Measurements from ENCODE around the gene ZNF577.

Gene ZNF577

DNA sequence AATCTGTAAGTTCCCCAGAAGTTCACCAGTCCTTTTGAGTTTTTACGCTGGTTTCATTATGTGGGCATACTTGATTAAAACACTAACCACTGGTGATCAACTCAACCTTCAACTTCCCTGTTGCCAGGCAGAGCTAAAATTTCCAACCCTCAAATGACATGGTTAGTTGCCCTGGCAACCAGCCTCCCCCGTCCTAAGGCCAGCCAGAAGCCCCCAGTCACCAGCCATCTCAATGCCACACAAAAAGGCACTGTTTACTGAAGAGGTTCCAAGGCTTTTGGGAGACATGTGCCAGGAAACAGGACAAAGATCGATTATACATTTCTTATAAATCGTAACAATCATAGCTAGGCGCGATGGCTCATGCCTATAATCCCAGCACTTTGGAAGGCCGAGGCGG is 15.4 kb upstream of the ZNF577 start:
- no peak for DNase-seq (ENCODE audit: low read depth)
- TF ChIP-seq CTCF (IDR thresholded peaks at IDR 0.05; ENCODE audit: control insufficient read depth, extremely low read depth, insufficient read depth), result no peak
- peak overlapping the region; percentile 82 for H3K4me3 ChIP-seq (ENCODE audit: low read depth, low read length)

- no peak for TF ChIP-seq CTCF (IDR thresholded peaks at IDR 0.05; ENCODE audit: control insufficient read depth, extremely low read depth, insufficient read depth)
- H3K4me3 ChIP-seq (ENCODE audit: low read depth, low read length), result no peak overlapping the region
- no peak for DNase-seq (ENCODE audit: low read depth)
Measured at GRCh38 chr19:51901860-51902259, 14.1 kb upstream of the ZNF577 start.

DNA sequence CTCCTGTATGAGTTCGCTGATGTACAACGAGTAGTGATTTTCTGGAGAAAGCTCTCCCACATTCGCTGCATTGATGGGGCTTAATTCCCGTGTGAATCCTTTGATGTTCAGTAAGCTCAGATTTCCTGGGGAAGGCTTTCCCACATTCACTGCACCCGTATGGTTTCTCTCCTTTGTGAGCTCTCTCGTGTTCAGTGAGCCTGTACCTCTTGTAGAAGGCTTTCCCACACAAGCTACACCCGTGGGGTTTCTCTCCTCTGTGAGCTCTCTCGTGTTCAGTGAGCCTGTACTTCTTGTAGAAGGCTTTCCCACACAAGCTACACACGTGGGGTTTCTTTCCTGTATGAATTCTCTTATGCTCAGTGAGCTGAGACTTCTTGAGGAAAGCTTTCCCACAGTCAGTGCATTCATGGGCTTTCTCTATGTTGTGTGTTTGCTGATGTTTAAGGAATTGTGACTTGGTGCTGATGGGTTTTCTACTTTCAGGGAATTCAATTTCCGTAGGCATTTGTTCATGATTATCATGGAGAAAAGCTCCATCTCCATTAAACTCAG is 3.5 kb upstream of the ZNF577 start:
- no peak overlapping the region for H3K4me3 ChIP-seq (ENCODE audit: low read depth, low read length)

GRCh38 chr19:51889934-51890333 is 2.2 kb upstream of the ZNF577 start:
- no peak overlapping the region for H3K4me3 ChIP-seq (ENCODE audit: low read depth, low read length)
- no peak for DNase-seq (ENCODE audit: low read depth)
- TF ChIP-seq CTCF (IDR thresholded peaks at IDR 0.05; ENCODE audit: control insufficient read depth, extremely low read depth, insufficient read depth), result no peak

More for the DNA sequence above, 3.5 kb upstream of the ZNF577 start:
- DNase-seq (ENCODE audit: low read depth), result no peak
- TF ChIP-seq CTCF (IDR thresholded peaks at IDR 0.05; ENCODE audit: control insufficient read depth, extremely low read depth, insufficient read depth), result no peak

DNA sequence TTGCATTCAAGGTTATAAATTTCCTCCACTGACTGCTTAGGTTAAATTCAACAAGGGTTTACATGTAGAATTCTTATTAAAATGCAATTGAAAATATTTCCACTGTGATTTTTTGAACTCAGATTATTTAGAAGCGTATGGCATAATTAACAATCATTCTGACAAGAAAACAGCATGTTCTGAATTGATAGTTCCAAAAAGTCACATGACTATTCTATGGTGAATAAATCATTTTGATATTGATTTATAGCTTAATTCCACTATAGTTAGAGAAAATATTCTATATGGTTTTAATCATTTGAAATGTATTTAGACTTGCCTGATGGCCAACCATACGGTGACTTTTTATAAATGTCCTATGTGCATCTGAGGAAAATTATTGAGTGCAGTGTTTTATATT is 3.0 kb downstream of the ZNF577 start:
- no peak for DNase-seq (ENCODE audit: low read depth)
- TF ChIP-seq CTCF (IDR thresholded peaks at IDR 0.05; ENCODE audit: control insufficient read depth, extremely low read depth, insufficient read depth), result no peak

GRCh38 chr19:51882518-51882917 is 5.2 kb downstream of the ZNF577 start:
- H3K4me3 ChIP-seq (ENCODE audit: low read depth, low read length), result no peak overlapping the region
- no peak for TF ChIP-seq CTCF (IDR thresholded peaks at IDR 0.05; ENCODE audit: control insufficient read depth, extremely low read depth, insufficient read depth)
- no peak for DNase-seq (ENCODE audit: low read depth)

More for the DNA sequence above, 3.0 kb downstream of the ZNF577 start:
- H3K4me3 ChIP-seq (ENCODE audit: low read depth, low read length), result no peak overlapping the region

DNA sequence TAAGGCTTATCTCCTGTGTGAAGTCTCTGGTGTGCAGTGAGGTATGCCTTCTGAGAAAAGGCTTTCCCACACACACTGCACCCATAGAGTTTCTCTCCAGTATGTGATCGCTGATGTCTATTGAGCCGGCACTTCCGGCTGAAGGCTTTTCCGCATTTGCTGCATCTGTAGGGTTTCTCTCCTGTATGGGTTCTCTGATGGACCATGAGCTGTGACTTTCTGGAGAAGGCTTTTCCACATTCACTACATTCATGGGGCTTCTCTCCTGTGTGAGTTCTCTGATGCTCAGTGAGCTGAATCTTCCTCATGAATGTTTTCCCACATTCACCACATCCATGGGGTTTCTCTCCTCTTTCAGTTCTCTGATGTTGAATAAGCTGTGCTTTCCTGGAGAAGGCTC is 14.7 kb downstream of the ZNF577 start:
- no peak for TF ChIP-seq CTCF (IDR thresholded peaks at IDR 0.05; ENCODE audit: control insufficient read depth, extremely low read depth, insufficient read depth)
- DNase-seq (ENCODE audit: low read depth), result no peak
- no peak overlapping the region for H3K4me3 ChIP-seq (ENCODE audit: low read depth, low read length)
